ENCODE results near the gene R3HDM1.
"Not testable (repeated sequence)": the region's sequence is repeated elsewhere in the genome, so short reads cannot be mapped to it uniquely, and the experiment has no call there.

The R3HDM1 gene

GRCh38 chr2:135531231-135532197, at the start of gene R3HDM1:
TSS of gene R3HDM1 (plus strand) at chr2:135531484. CDS start at chr2:135604846, 73,362 bp downstream.
- DNase-seq: peak; percentile 99

- no peak for DNase-seq
These were observed 45.8 kb upstream of the R3HDM1 start for GRCh38 chr2:135485441-135485840.

- no peak for DNase-seq
These were observed 40.9 kb upstream of the R3HDM1 start for GRCh38 chr2:135490376-135490775.

GRCh38 chr2:135494503-135494902, 36.8 kb upstream of the R3HDM1 start:
- no peak for DNase-seq

GRCh38 chr2:135494917-135495316, 36.4 kb upstream of the R3HDM1 start:
- no peak for DNase-seq

GRCh38 chr2:135498588-135498987, 32.7 kb upstream of the R3HDM1 start:
- DNase-seq: not testable (repeated sequence)

GRCh38 chr2:135504811-135505210, 26.5 kb upstream of the R3HDM1 start:
- DNase-seq: no peak

GRCh38 chr2:135510577-135510976, 20.7 kb upstream of the R3HDM1 start:
- no peak for DNase-seq

- DNase-seq: no peak
These were observed 19.2 kb upstream of the R3HDM1 start for GRCh38 chr2:135512099-135512498.

- no peak for DNase-seq
These were observed 5.5 kb upstream of the R3HDM1 start for GRCh38 chr2:135525786-135526185.

GRCh38 chr2:135528006-135528405, 3.3 kb upstream of the R3HDM1 start:
- DNase-seq: no peak

- peak; percentile 97 for DNase-seq
These were observed 712 bp upstream of the R3HDM1 start, which contains the start of gene ZRANB3 for GRCh38 chr2:135530313-135531230. TSS of gene ZRANB3 (minus strand) at chr2:135531218.

GRCh38 chr2:135532581-135532980, 1.3 kb downstream of the R3HDM1 start:
- no peak for DNase-seq

- DNase-seq: not testable (repeated sequence)
These were observed 2.3 kb downstream of the R3HDM1 start for GRCh38 chr2:135533545-135533944.

- no peak for DNase-seq
These were observed 15.2 kb downstream of the R3HDM1 start for GRCh38 chr2:135546436-135546835.

- no peak for DNase-seq
These were observed 16.0 kb downstream of the R3HDM1 start for GRCh38 chr2:135547311-135547710.

GRCh38 chr2:135551356-135551755, 20.1 kb downstream of the R3HDM1 start:
- no peak for DNase-seq

- no peak for DNase-seq
These were observed 21.6 kb downstream of the R3HDM1 start for GRCh38 chr2:135552887-135553286.

GRCh38 chr2:135555311-135555710, 24.0 kb downstream of the R3HDM1 start:
- no peak for DNase-seq

- DNase-seq: no peak
These were observed 26.2 kb downstream of the R3HDM1 start for GRCh38 chr2:135557530-135557929.

GRCh38 chr2:135561925-135562324, 30.6 kb downstream of the R3HDM1 start:
- DNase-seq: no peak

- no peak for DNase-seq
These were observed 32.5 kb downstream of the R3HDM1 start for GRCh38 chr2:135563793-135564192.

GRCh38 chr2:135570884-135571283, 39.6 kb downstream of the R3HDM1 start:
- no peak for DNase-seq

All from NCI-H2029 (cell line).